Lung microvascular endothelial cell (primary cell): Measurements from ENCODE around the gene HSD17B1. TPM values are rescaled to one million over a fixed set of nuclear protein-coding genes. Genes with fewer than 3 reads are reported as not detected.

Experiments used
- DNase-seq, 2 donors: peaks; one replicate each; pipeline versions ENCODE4 v3.0.0 to v3.0.0-alpha.2; 2010; ENCODE audit warnings: low read depth in 2 of 2
- total RNA-seq: library from RNA; depleted of rRNA; stranded (reverse); fragments of >200 nt; gene quantifications from 2 replicates; pipeline ENCODE4 v1.2.1, GENCODE V29; 2014

HSD17B1 gene
- total RNA-seq, 1 donor from 2014 or later = 1.8 TPM

DNA sequence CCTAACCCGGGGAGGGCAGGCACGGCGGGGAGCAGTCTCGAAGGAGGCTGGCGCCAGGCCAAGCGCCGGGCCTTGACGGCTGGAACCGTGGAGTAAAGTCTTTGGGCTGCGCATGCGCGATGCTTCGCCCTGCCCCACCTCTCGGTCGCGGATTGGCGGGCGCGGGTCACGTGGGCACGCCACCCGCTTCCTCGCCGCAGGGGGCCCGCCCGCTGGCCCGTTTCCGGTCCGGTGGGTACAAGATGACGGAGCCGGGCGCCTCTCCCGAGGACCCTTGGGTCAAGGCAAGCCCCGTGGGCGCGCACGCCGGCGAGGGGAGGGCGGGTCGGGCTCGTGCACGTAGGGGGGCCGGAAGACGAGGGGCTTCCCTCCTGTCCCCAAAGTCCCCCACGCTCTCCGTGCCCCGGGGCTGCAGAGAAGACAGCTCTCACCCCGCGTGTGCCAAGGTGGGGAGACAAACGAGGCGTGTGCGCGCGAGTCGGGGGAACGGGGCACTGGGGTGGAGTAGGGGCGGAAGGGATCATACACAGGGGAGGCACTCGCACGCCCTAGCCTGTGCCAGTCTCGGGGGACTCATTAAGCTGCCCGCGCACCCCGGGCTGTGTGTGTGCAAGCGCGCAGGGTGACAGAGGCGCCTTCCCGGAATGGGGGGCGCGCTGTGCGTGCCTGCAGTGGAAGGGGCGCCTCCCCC lies 14.3 kb downstream of the HSD17B1 start, which contains the start of gene MLX:
Gene MLX, plus strand, starts transcription at position 218 of the 691 bp plus-strand sequence. Its CDS starts 25 bp downstream, at position 243.
- DNase-seq = peak; percentile 90 to 92

DNA sequence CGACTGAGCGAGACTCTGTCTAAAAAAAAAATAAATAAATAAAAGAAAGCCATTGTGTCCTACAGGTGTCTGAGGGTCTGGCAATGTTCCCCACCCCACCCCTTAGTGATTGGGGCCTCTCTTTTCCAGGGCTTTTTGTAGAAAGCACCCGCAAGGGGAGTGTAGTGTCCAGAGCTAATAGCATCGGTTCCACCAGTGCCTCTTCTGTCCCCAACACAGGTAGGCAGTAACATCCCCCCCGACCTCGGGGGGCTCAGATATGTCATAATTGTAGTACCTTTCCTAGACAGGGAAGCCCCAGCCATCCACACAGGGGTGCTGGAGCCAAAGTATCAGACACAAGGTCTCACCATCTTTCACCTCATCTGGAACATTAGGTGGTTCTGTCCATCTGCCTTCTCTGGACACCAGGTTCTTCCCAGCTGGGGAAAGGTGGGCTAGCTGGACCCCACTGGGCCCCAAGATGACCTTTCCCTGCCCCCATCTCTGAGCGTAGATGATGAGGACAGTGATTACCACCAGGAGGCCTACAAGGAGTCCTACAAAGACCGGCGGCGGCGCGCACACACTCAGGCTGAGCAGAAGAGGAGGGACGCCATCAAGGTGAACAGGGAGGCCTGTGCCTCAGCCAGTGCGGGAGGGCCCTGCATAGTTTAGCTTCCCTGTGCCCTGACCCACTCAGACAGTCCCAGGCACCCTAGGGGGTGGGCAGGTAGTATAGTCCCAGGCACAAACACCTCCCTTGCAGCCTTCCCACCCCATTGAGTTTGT lies 15.8 kb downstream of the HSD17B1 start:
- DNase-seq = no peak

DNA sequence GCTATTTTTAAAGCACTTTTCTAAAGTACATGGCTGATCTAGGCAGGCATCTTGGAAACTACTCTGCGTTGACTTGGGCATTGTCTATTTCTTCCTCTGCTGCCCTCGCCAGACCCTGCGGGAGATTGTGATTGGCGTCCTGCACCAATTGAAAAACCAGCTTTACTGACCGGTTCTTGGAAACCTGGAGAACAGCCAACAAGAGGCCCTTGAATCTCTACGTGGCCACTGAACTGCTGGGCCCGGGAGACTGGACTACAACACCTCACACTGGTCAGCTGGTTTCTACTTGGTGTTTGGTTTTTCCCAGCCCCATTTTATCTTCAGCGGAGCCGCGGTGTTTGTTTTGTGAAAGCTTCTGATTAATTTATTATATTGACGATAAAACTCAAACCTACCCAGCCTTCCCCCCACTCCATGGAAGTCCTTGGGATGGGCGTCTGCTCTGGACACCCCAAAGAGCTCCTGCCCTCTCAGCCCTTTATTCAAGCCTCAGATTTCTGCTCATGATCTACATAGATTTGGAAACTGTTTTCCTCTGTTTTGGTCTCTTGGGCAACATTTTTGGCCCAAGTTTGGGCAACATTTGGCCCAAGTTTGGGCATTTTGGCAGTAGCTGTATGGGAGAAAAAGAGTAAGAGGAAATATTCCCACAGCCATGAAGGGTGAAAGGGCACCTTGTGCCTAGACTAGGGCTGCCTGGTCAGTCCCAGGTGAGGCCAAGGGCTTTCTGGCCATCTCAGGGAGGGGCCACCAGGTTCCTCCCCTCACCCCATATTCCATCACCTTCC lies 18.9 kb downstream of the HSD17B1 start:
- no peak for DNase-seq

DNA sequence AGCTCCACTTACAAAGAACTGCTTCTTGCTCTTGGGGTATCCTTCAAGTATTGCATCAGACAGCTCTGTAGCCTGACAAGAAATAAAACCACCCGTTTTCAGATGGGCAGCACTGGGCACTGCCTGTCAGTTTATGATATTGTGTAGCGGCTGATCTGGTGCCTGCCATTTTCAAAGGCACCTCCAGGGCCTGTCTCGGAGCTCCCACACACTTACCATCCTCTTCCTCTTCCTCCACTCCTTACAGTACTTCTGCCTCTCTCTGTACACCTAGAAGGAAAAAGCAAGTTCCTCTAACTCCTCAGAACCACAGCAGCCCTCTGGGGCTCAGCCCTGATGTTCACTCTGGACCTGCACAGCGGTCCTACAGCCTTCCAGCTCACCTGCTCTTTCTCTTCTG lies 20.4 kb downstream of the HSD17B1 start:
- DNase-seq = no peak

DNA sequence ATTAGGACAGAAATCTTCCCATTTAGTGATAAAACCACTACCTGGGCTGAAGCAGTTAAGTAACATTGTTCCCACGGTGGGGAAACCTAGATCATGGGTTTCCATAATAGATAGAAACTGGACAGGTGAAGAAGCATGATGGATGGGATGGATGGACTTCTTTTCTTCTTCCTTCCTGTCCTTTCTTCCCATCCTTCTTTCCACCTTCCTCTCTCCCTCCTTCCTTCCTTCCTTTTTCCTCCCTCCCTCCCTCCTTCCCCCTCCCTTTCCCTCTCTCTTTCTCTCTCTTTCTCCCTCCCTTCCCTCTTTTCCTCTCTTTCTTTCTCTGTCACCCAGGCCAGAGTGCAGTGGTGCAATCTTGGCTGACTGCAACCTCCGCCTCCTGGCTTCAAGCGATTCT lies 21.7 kb downstream of the HSD17B1 start:
- no peak for DNase-seq

DNA sequence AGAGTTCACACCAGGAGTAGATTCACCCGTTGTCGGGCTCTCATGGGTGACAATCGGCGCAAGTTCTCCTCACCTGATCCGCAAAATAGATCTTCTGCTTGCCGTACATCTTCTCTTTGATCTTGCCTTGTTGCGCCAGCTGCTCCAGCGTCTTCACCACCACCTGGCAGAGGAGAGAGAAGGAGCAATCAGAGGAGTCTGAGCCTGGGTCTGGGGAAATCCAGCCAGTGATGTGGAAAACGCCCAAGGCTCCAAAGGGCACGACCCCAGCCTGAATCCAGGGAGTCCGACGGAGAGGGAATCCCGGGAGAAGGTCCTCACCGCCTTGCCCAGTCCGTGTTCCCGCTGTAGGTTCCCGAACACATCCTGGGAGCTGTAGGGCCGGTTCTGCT lies 24.4 kb downstream of the HSD17B1 start:
- DNase-seq = no peak

DNA sequence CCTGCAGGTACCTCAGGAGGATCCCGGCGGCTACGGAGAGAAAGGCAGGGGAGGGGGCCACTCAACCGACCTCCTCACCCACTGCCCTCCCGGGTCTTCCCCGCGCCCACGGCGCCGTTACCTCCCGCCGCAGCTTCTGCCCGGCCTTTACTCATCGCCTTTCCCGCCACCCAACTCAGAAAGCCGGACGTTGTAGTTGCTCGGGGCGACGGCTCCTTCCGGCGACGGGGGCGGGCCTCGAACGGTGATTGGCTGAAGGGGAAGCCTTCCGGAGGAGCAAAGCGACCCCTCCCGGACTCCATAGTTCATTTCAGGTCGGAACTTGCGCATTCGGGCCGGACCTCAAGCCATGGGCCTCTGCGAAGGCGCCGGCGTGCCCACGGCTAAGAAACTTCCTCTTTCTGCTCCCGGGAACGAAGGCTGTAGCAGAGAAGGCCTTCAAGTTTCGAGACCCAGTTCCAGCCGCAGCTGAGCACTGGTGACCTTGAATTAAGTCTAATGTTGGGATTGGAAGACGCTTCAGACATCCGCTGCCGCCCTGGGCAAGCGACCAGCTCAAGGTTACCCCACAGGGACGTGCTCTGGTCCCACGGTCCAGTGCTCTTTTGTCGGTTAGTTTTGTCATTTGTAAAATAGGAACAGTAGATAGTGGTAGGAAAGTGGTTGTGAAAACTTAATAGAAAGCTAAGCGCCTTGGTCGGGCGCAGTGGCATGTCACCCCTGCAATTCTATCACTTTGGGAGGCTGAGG lies 25.0 kb downstream of the HSD17B1 start, which contains the start of gene PSMC3IP:
Gene PSMC3IP, minus strand, starts transcription at position 198 of the 750 bp plus-strand sequence. Its CDS starts 43 bp downstream, at position 155.
- DNase-seq = peak; percentile 95

DNA sequence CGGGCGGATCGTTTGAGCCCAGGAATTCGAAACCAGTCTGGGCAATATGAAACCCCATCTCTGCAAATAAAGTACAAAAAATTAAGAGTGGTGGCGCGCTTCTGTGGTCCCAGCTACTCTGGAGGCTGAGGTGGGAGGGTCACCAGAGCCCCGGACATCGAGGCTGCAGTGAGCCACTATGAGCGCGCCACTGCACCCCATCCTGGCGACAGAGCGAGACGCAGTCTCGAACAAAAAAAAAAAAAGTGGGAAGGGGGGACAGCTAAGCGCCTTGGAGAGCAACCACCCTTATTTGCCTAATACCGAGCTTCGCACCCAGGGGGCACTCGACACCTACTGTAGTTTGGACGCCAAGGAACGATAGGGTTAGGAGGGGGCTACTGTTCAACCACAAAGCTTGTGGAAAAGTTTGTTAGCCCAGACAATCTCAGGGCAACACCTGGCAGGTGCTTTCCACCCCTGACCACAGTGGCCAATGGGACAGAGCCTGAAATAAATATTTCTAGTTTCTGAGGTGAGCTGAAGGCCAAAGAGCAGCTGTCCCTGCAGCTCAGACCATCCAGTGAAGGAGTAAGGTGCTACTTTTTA lies 25.7 kb downstream of the HSD17B1 start:
- peak; percentile 80 for DNase-seq

DNA sequence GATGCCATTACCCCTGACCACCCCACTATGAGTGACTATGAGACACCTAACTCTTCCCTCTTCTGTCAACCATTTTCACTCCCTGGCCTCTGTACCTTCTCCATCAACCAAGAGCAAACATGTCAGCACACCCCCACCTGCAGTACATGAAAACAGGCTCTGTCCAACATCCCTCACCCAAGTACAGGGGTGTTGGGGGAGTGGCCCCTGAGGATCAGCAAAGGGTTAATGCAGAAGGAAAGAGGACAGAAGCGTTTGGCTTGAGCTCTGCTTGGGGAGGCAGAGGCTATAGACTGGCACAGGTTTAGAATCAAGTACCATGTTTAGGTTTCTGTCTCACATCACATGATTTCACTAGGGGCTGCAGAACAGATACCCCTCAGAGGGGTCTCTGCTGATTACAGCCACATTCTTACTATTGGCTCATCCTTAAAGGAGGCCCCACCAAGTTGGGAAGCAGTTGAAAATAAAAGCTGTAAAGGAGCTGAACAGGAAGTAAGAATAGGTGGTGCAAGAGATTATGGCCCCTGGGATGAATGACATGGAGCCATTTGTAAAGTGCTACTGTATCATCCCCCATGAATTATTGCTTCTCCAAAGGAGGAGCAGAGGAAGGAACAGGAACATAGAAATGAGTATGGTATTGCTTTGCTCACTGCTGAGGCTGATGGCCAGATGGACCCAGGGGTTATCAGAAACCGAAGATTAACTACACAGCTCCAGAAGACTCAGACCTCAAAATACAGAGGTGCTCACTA lies 27.2 kb downstream of the HSD17B1 start:
- DNase-seq = no peak

DNA sequence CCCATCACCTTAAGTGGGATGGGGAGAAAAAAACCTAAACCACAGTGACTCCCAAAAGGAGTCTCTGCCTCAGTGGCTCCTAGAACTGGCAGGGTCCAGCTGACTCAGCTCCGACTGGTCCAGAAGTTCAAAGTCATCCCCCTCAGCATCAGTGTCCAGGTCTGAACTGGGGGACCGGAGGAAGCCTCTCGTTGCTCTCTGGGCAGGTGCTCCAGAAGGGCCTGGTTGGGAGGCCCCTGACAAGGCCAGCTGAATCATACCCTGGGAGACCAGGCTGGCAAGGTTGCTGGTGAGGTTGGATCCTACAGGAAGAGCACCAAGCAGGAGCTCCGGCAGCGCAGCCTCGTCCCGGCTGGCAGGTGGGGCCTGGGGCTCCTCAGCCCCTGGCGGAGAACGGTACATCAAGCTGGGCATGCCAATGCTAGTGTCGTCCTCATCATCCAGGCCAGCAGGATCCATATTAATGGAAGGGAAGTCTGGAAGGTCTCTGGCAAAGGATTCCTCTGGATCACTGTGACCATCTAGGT lies 29.1 kb downstream of the HSD17B1 start:
- DNase-seq = no peak

DNA sequence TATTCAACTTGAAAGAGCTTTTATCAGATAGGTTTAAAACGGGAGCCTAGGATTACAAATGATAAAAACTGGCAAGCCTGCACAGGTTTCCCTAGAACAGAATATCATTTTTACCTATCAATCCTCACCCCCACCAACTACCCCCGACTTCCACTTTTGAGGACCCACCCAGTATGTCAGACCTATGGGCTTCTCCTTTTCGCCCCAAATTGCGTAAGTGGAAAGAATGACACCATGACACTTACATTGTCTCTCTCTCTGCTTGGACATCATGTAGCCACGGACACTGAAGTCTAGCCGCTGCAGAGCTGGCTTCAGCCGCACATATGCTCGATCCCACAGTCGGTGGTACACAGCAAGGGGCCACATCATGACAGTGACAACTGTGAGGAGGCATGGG lies 32.2 kb downstream of the HSD17B1 start:
- DNase-seq = no peak

DNA sequence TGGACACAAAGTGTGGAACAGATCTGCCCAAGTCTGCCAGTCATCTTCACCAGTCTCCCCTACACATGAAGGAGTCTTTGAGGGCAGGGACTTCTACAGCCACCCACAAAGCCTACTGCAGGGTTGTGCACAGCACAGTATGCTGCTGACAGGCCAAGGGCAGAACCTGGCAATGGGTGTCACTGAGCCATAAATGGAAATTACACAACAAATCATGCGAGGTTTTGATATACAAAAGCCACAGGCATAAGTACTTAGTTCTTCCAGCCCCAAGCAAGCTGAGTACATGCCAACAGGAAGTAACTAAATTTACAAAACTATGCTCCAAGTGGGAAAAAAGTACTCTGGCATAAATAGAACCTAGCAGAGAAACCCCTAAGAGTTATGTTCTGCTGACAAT lies 32.6 kb downstream of the HSD17B1 start:
- no peak for DNase-seq

DNA sequence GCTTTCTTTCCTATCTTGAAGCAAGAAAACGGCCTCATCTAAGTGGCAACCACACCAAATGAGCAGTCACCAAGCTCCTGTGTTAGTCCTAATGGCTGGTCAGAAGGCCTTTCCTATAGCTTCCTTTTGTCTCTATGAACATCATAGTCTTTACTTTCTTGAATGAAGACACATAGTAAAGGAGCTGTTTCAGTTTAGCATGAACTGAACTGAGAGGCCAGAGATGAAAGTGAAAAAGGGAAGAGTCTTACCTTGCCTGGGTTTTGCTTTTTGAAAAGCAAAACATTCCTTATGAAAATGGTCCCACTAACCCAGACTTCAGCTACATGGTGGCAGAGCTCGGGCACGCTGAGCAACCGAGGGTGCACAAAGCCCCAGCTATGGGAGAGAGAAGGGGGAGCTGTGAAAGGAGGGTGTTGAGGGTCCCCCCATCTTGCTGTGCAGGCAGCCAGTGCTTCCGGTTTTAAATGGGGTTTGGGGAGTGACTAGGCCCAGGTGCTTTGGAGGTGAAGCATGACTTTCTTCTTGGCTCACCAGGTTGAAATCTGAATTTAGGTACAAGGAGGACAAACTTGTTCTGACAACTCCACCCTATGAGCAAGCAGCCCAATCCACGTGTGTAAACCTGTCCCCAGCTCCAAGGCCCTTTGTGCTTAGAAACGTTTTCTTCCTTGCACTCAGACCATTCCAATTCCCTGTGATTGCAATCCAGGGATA lies 33.9 kb downstream of the HSD17B1 start:
- no peak for DNase-seq

DNA sequence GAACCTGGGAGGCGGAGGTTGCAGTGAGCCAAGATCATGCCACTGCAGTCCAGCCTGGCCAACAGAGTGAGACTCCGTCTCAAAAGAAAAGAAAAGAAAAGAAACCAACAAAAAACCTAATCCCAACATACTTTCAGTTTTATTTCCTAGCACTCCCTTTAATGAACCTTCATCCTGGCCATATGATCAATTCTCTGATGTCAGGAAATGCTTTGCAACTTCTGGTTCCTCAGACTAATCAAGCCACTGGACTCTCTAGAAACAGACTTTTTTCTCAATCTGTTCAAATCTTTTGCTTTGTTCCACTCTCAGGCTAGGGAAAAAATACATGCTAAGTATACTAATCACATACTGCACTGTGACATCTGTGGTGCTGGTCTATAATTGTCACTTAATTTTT lies 38.2 kb downstream of the HSD17B1 start:
- DNase-seq = peak in 1 of 2 donors; percentile 25

DNA sequence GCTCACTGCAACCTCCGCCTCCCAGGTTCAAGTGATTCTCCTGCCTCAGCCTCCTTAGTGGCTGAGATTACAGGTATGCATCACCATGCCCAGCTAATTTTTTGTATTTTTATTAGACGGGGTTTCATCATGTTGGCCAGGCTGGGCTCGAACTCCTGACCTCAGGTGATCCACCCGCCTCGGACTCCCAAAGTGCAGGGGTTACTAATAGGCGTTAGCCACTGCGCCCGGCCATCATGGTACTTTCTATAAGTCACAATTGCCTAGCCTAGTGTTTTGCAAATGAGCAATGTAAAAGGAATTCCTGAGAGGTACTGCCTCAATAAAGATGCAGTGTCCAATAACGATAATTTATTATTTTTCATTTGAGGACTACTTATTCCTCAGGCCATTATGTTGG lies 38.7 kb downstream of the HSD17B1 start:
- no peak for DNase-seq

DNA sequence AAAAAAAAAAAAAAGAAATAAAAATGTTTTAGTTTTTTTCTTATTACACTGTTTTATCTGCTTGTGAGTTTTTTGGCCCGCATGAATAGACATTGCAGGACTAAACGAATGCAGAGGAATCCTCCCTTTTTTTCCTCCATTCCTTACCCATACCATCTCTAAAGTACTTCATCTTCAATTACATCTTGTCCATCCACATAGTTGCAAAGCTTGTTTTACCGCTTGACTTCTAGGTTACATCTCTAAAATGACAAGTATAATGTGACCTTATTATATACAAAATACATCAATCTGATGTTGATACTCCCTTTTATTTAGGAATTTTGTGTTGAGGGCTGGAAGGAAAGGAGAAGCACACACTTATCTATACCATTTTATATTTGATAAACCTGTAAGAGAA lies 43.7 kb downstream of the HSD17B1 start:
- DNase-seq = no peak

DNA sequence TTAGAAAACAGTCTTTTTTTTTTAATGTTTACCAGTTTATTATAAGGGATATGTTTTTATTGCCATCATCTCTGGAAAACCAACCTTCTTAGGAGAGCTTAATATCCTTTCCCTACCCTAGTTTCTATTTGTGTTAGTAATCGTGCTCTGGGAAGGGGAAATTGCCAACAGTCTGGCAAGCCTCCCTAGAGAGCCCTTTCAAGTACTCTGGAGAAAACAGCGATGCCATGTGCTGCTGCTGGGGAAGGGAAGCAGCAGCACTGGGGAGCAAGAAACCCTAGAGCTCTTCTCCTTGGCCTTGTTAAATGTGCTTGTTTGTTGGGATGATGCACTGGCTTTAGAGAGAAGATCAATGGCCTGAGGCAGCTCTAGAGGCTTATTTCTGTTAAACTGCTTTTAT lies 46.2 kb downstream of the HSD17B1 start:
- DNase-seq = no peak

DNA sequence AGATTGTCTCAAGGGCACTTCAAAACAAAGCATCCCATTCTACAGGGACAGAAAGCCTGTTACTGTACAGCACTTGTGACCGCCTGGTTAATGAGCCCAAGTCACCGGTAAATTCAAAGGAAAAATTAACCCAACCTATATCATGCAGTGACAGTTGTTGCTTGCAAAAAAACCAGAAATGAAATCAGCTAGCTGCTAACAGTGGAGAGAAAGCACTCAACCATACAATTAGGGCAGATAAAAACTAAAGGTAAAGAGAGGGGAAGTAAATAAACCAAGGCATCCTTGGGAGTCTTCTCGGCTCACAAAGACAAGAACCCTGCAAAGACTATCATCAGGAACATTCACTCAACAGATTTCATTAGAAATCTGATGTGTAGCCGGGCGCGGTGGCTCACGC lies 50.6 kb downstream of the HSD17B1 start:
- DNase-seq = no peak
